HG03159 (cell line): ENCODE data around the gene CCDC85A.

Source experiments
- ATAC-seq: cut with Tn5 transposase; IDR thresholded peaks from one replicate; pipeline ENCODE4 v1.9.1; 2021; ENCODE audit warnings: mild to moderate bottlenecking, moderate library complexity; ENCODE audit not compliant: unreplicated experiment

Gene CCDC85A

DNA sequence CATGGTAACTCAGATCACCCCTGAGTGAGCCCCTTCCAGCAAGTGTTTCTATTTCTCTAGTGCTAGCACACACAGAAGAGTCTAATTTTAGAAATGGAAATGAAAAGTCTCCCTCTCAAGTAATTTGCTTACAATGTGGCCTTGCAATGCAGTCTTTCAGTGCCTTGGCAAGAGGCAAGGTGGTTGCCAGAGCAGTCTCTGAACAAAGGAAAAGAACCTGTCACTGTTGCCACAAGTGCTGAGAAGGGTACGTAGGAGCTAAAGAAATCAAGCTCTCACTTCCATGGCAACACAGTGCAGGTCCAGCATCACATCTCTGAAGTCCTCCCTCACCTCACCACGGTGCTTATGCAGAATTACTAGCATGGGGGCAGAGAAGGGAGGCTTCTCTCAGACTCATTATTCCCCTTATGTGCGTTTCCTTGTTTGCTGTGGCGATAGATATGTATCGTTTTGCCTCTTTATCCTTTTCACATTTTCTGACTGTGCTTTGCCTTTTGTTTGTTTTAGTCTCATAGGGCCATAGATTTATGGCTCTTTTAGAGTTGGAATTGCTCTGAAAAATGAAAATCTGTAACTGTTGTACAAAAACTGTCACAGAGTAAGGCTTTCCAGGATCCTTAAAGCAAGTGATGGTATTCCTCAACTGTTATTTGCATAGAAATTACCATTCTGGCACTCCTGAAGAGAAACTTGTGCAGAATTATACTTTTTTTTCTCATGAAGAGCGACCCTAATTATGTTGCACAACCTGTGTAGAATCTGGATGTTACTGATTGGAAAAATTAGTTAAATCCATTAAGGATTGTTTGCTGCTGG, 164.8 kb downstream of the CCDC85A start:
- no peak for ATAC-seq

DNA sequence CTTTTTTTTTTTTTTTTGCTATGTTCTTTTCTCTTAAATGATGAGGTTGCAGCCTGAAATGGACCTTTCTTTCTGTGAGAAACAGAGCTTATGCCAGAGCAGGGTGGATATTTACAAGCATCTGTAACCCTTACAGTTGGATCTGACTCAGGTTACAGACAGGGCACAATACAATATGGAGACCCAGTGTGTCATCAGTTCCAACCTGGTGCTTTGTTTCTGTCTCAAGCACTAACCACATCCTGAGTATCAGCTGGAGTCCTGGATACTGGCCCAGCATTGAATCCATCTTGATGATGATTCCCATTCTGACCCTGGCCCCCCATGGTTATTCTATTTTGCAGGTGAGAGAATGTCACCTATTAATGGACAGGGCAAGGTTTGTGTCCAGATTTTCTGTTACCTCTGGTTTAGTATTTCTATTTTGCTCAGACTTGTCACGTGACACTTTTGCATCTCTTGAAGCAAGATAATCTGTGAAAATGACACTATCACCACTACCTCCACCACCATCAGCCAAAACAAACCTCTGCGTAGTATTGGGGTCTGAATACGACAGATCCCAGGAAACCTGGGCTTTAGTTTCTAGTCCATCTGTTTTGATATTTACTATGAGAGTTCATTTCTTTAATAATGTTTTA, 174.0 kb downstream of the CCDC85A start:
- ATAC-seq, result no peak

DNA sequence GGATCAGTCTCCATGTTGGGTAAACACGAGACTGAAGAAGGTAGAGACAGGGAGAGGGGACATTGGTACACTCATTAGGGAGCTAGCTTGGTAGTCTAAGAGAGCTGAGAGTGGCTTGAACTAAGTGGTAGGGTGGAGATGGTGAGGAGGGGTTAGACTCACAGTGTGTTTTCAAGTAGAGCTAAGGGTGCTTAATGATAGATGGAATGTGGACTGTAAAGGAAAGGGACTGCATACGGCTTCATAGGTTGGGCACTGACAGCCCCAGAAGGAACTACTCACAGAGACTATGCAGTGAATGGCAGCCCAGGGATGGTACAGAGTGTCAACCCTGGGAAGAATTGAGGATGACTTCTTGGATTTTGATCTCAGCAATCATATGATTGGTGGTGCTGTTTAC, 178.1 kb downstream of the CCDC85A start:
- no peak for ATAC-seq

DNA sequence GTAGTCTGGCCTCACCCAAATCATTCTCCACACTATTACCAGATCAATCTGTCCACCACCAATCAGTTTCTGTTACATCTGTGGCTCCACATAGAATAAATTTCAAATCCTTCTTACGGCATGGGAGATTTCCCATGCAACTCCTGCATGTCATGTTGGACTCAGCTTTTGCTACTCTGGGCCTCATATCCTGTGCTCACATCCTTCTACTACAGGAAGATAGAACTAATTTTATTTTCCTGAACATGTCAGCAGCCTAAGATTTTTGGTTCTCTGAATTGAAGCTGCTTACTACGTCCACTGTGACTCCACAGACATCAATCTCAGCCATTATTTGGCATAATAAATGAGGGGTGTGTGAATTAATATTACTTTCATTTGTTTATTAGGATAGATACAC, 181.1 kb downstream of the CCDC85A start:
- no peak for ATAC-seq

DNA sequence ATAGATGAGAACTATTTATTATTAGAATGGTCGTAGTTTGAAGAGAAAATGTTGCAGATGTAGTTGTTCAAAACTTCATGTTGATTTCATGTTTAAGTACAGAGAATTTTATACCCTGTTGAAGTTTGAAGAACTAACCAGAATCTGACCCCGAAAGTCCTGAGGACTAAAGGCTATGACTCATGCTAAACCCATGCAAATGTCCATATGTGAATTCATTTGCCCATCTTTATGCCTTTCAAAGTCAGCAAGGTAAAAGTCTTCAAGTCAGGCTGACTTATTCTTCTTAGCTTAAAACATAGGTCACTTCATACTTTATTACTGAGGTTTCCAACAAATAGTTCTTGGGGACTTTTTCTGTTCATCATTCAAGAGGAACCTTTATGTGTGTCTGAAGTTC, 185.5 kb downstream of the CCDC85A start:
- no peak for ATAC-seq

DNA sequence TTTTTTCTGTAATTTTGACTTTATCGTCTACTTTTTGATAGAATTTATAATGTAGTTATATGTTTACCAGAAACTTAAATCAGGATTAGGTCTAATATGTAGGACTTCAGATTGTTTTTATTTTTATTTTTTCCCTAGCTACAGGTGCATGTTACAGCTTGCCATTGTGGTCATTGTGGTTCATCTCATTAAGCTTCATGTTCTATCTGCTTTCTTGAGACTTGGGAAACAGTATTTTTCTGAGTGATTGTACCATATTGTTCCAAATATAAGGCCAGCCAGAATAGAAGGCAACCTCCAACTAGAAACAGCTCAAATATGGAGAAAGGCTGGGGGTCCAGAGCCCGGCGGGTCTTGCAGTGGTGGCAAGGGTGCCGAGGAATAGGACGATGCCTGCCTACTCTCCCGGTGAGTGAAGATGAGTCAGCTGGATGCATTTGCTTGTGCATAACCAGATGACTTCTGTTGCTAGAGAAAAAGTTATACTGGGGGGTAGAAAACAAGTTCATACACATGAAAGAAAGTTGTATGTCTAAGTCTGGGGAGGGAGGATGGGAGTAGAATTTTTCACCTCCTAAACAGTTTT, 188.4 kb downstream of the CCDC85A start:
- ATAC-seq, result no peak

DNA sequence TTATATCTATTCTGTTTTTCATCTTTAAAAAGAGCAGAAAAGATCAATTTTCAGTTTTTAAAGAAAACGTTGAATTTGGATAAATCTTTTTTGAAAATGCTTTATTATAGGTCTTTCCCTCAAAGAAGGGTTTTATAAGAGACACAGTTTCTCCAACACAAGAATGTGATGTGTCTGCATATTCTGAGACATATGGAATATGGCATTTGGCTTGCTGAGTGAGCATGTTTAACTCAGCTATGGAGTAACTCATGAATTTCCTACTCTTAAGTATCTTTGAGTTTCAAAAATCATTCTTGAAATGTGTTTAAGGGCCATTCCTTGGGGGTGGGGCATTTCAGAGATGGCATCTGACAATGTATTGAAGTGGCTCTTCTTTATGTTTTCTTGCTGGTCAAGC, 191.5 kb downstream of the CCDC85A start:
- ATAC-seq, result no peak

DNA sequence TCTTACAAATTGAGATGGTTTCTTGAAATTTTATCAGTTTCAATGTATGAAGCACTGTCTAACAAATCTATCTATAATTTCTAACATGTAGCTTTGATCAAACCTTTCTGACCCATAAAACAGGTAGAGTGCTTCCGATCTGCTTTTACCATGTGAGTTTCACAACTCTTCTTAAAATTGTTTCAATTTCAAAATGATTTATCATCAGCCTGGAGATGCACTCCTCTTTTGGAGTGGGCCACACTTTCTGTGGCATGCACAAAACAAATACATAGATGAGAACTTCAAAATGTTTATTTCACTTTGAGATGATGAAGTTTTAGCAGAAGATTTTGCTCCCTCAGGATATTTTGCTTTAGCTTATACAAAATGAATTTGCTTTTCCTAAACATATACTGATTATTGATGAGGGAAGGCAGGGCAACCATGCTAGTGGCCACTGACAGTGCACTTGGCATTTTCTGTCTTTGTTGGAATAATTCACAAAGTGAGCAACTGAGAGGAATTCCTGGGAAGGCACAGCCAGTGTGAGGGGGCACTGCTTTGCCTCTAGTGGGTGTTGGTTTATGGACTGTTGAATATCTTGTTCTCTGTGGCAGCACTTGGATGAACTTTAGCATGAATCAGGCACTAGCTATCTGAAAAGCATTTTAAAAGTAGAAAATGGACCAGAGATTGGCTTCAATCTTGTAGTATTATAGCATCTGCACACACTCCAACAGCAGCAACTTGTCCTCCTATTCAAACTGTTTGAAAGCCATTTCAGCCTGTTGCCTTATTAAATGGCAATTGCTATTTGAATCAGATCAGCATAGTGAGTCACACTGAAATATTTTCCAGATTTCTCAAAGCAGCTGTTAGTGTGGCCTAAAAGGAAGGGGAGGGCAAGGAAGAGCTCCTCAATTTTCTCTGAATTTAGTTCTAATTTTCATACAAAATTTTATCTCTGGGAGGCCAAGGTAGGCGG, 193.2 kb downstream of the CCDC85A start:
- no peak for ATAC-seq

DNA sequence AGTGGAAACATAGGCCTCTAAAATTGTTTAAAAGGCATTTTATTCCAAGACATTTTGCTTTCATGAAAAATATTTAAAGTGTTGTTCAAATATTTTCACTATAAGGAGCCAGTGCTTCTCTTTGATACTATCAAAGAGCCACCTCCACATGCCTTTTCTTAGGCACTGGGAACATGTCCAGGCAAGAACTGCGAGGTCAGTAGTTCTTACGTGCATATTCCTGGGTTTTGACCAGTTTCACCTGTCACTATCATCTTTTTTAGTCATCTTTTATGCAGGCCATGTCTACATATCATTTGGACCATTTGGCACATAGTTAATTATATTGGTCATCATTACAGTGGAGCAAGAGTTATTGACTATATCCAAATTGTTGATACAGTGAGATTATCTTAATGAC, 195.3 kb downstream of the CCDC85A start:
- no peak for ATAC-seq

DNA sequence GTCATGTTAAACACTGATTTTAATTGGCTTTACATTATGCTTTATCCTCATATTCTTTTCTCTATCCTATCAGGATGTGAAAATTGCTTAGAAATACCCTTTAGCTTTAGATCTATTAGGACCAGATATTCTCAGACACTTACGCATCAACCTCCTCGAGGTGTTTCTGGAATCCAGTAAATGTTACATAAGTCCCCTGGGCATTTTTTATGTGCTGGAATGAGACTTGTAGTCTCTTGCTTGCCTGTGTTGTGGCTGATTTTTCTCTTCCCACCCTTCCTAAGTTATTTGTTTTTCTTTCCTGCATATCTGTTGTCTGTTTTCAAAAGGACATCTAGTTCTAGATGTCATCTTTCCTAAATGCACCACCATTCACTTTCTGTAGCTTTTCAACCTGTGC, 197.1 kb downstream of the CCDC85A start:
- ATAC-seq, result no peak

DNA sequence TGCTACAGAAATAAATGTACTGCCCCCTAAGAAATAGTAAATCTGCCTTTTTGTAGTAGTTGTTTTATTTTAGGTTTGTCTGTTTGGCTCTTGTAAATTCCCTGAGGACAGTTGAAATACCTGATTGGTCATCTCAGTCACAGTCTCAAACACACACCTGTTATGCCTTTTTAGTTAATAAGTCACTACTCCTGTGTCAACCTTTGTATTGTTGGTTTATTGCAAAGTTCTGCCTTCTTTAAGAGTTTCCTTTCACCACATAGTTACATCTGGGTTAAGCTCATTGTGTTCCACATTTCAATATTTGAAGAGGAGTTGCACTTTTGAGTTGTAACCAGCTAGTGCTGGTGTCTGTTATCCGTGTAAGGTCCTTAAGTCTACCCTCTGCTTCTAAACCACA, 198.7 kb downstream of the CCDC85A start:
- no peak for ATAC-seq

DNA sequence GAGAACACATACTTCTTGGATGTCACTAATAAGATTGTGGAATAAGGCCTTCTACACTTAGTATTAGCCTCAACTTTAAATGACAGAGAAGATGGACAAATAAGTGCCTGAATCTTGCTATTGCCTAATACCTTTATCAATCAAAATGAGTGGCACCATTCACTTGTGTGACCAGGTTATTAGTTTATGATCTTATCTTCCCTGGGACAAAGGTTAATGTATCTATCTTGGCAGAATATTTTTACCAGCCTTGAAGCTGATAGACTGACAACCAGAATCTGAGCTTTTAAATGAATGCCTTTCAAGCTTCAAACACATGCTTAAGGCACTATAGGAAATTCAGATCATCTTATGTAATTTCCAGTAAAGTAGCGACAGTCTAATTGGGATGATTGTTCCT, 202.9 kb downstream of the CCDC85A start:
- ATAC-seq, result no peak

DNA sequence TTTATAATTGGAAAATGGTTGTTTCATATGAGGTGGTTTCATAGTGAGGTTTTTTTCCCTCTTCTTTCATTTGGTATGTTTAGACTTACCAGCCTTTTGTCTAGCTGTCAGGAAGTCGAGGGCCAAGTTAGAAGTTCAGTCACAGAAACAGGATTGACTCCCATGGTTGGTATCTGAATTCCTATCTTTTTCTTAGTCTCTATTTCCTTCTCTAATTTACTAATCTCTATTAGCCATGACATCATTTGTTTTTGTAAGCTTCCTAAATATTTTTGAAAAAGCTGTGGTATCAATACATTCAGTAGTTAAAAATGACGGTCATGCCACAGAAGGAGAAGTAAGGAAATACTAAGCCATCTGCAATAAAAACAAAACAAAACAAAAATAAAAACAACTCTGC, 206.9 kb downstream of the CCDC85A start:
- ATAC-seq, result no peak

DNA sequence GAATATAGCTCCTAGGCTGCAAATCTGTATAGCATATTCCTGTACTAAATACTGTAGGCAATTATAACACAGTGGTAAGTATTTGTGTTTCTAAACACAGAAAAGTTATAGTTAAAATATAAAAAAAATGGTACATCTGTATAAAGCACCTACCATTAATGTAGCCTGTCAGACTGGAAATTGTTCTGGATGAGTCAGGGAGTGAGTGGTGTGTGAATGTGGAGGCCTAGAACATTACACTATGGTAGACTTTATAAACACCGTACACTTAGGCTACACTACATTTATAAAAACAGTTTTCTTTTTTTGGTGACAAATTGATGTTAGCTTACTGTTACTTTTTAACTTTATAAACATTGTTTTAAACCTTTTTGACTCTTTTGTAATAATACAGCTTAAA, 226.3 kb downstream of the CCDC85A start:
- ATAC-seq, result no peak

DNA sequence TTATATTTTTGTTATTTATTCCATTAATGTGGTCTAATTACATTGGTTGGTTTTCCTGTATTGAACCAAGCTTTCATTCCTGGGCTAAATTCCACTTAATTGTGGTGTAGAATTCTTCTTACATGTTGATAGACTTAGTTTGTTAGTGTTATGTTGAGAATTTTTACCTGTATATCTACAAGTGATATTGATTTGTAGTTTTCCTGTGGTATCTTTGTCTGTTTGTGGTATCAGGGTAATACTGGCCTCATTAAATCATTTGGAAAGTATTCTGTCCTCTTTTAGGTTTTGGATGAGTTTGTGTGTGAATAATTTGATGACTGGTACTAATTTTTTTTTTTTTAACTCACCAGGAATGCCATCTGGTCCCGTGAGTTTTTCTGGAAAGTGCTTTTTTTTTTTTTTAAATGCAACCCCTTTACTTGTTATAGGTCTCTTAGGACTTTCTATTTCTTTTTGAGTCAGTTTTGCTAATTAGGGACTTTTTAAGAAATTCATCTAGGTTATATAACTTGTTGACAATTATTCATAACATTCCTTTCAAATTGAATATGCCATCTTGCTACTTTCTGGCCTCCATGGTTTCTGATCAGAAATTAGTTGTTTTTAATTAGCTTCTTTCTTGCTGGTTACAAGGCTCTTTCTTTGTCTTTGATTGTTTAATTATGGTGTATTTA, 232.8 kb downstream of the CCDC85A start:
- no peak for ATAC-seq
